T-cell (primary cell): ENCODE results near the gene NFIX. TPM values are rescaled to one million over a fixed set of nuclear protein-coding genes. Genes with fewer than 3 reads are reported as not detected.

Source experiments
- ATAC-seq, 4 experiments: fragments of 200-7000 bp in 3 of 4; fragments of 150-1000 bp in 1 of 4; cut with Tn5 transposase; replicated peaks in 1 of 4; 1 replicate in 3 of 4; 2 replicates in 1 of 4; pipeline ENCODE4 v1.10.0; 2021; ENCODE audit warnings: moderate library complexity in 3 of 4, mild to moderate bottlenecking in 2 of 4, moderate number of reproducible peaks in 1 of 4
- CTCF ChIA-PET, 2 donors: fragments of 300-600 bp; sonication (Branson Sonifier 250); formaldehyde crosslinking; loops; one replicate each; lab custom pipeline; 2022; ENCODE audit warnings: antibody characterized with exemption in 2 of 2; lab: Charles Lee
- POLR2A ChIA-PET, 2 donors: fragments of 300-600 bp; sonication (Branson Sonifier 250); formaldehyde crosslinking; loops; one replicate each; lab custom pipeline; 2022; ENCODE audit warnings: antibody characterized with exemption in 2 of 2; lab: Charles Lee
- DNase-seq, 35 experiments: peaks; one replicate each; pipeline versions ENCODE4 v3.0.0 to v3.0.0-alpha.2; 2013 to 2023
- H3K27ac ChIP-seq: one replicate; pipeline ENCODE4 v1.5.1; 2013; ENCODE audit warnings: low read length
- H3K27me3 ChIP-seq, 2 experiments: replicated peaks in 1 of 2; 1 replicate in 1 of 2; 2 replicates in 1 of 2; pipeline versions ENCODE4 v1.6.1 to v1.7.0; 2013; ENCODE audit warnings: low read length in 1 of 2, mixed read lengths in 1 of 2; ENCODE audit not compliant: control insufficient read depth in 2 of 2, insufficient read depth in 2 of 2; ENCODE audit errors: extremely low read depth in 1 of 2
- H3K36me3 ChIP-seq, 2 donors: 1 replicate in 1 of 2; 2 replicates in 1 of 2; pipeline versions ENCODE4 v1.6.1 to v1.7.0; 2013; ENCODE audit warnings: low read length in 1 of 2; ENCODE audit not compliant: control insufficient read depth in 2 of 2, insufficient read depth in 1 of 2; ENCODE audit errors: extremely low read depth in 1 of 2
- H3K4me1 ChIP-seq, 2 experiments: 1 replicate in 1 of 2; 2 replicates in 1 of 2; pipeline versions ENCODE4 v1.6.1 to v1.7.0; 2013; ENCODE audit warnings: low read length in 2 of 2, mixed read lengths in 1 of 2; ENCODE audit not compliant: insufficient read depth in 2 of 2, control insufficient read depth in 1 of 2; ENCODE audit errors: extremely low read depth in 1 of 2
- H3K4me3 ChIP-seq, 2 donors: 1 replicate in 1 of 2; 2 replicates in 1 of 2; pipeline versions ENCODE4 v1.5.1 to v1.7.0; 2013; ENCODE audit warnings: mild to moderate bottlenecking in 2 of 2, low read length in 1 of 2, moderate library complexity in 1 of 2; ENCODE audit not compliant: control insufficient read depth in 1 of 2; ENCODE audit errors: extremely low read depth in 1 of 2
- H3K9me3 ChIP-seq: 2 replicates; pipeline ENCODE4 v1.7.0; 2013
- H3K27ac Mint-ChIP-seq, 2 donors: one replicate each; pipeline ENCODE4 v1.8.0; 2020 to 2021; ENCODE audit warnings: mild to moderate bottlenecking in 2 of 2, mixed read lengths in 2 of 2
- H3K27me3 Mint-ChIP-seq, 2 donors: one replicate each; pipeline ENCODE4 v1.8.0; 2021 to 2022; ENCODE audit warnings: mixed read lengths in 2 of 2
- H3K36me3 Mint-ChIP-seq: one replicate; pipeline ENCODE4 v1.8.0; 2021; ENCODE audit warnings: mixed read lengths
- H3K4me1 Mint-ChIP-seq, 3 donors: one replicate each; pipeline ENCODE4 v1.8.0; 2020 to 2022; ENCODE audit warnings: mixed read lengths in 3 of 3, mild to moderate bottlenecking in 1 of 3
- H3K4me3 Mint-ChIP-seq, 3 donors: one replicate each; pipeline ENCODE4 v1.8.0; 2020 to 2022; ENCODE audit warnings: mild to moderate bottlenecking in 3 of 3, mixed read lengths in 3 of 3, moderate library complexity in 3 of 3
- H3K9me3 Mint-ChIP-seq, 3 donors: one replicate each; pipeline ENCODE4 v1.8.0; 2020 to 2022; ENCODE audit warnings: mixed read lengths in 3 of 3
- WGBS: methylation state at CpG from one replicate; pipeline ENCODE4 v1.1.5; 2013; ENCODE audit warnings: missing lambda C conversion rate; ENCODE audit not compliant: insufficient coverage; 5-methylcytosine and 5-hydroxymethylcytosine counted together
- total RNA-seq, 35 experiments: library from RNA in 6 of 35; stranded (reverse) in 6 of 35; fragments of 120-200 nt in 1 of 35; gene quantifications; one replicate each; pipeline versions ENCODE4 v1.2.1 to v1.2.4 and lab custom pipeline; 2013 to 2026

The NFIX gene
- total RNA-seq, 5 donors from 2014 or later (not counting 1 experiment from before 2014, with no cell fraction given) = 3.9 to 6.6 (median 6.3) TPM

GRCh38 chr19:13104848-13105711, 109.8 kb downstream of the NFIX start:
- Mint-ChIP-seq H3K4me1 (peaks cover 24 to 37% (median 29%) of the 10 kb centered on the region in 3 donors), H3K27ac (peak overlapping the region; percentile 92 to 94), H3K36me3 (peaks cover 5% of the 10 kb centered on the region), H3K9me3 (no peaks in the 10 kb centered on the region), H3K27me3 (no peaks in the 10 kb centered on the region), H3K4me3 (peak overlapping the region; percentile 89 to 92 (median 89))
- CTCF ChIA-PET = interaction anchor here (0.6 to 1.8 kb wide), 3 partner anchors 13 to 214 kb away, joined by 3 to 6 read pairs (median 5); partner anchors contain the start of genes GCDH (in 1 of the 2) and NACC1 (in 1 of the 2)
- H3K27me3 ChIP-seq = no peaks in the 10 kb centered on the region
- peak overlapping the region; percentile 77 for H3K27ac ChIP-seq
- POLR2A ChIA-PET = no interaction called here
- peak in 7 of 35 experiments; percentile 29 to 50 (median 42) for DNase-seq
- ATAC-seq = peak; percentile 43 to 57 (median 46)
- H3K4me3 ChIP-seq = peak overlapping the region; percentile 44 to 75
- 39% methylated on average over 7 of the region's 29 CpGs for WGBS
- peaks cover 13 to 56% of the 10 kb centered on the region in 2 experiments for H3K4me1 ChIP-seq
- peaks cover 9 to 13% of the 10 kb centered on the region in 2 donors for H3K36me3 ChIP-seq
- H3K9me3 ChIP-seq = no peaks in the 10 kb centered on the region

GRCh38 chr19:13109361-13110098, 114.3 kb downstream of the NFIX start:
- Mint-ChIP-seq H3K27ac (peak overlapping the region in 1 of 2 donors; percentile 36), H3K4me3 (no peak overlapping the region), H3K9me3 (no peaks in the 10 kb centered on the region), H3K4me1 (peaks cover 3 to 9% (median 3%) of the 10 kb centered on the region in 3 donors), H3K36me3 (peaks cover 9% of the 10 kb centered on the region), H3K27me3 (no peaks in the 10 kb centered on the region)
- ATAC-seq = no peak
- H3K27me3 ChIP-seq = no peaks in the 10 kb centered on the region
- WGBS = 95% methylated on average over 24 of the region's 30 CpGs
- peaks cover 0 to 12% of the 10 kb centered on the region in 2 experiments for H3K4me1 ChIP-seq
- POLR2A ChIA-PET = interaction anchor here in 1 of 2 donors (0.6 kb wide), 1 partner anchor 413 kb away, joined by 8 read pairs; the partner anchor contains the start of gene FBXW9
- DNase-seq = no peak
- no peak overlapping the region for H3K4me3 ChIP-seq
- H3K36me3 ChIP-seq = peaks cover 9 to 30% of the 10 kb centered on the region in 2 donors
- H3K27ac ChIP-seq = no peak overlapping the region
- H3K9me3 ChIP-seq = no peaks in the 10 kb centered on the region
- CTCF ChIA-PET = no interaction called here

GRCh38 chr19:13110099-13110610, 114.9 kb downstream of the NFIX start:
- ChIA-PET CTCF (no interaction called here), POLR2A (no interaction called here)
- peaks cover 0 to 9% of the 10 kb centered on the region in 2 experiments for H3K4me1 ChIP-seq
- Mint-ChIP-seq H3K36me3 (peaks cover 9% of the 10 kb centered on the region), H3K27me3 (no peaks in the 10 kb centered on the region), H3K9me3 (no peaks in the 10 kb centered on the region), H3K4me1 (peaks cover 0 to 8% (median 4%) of the 10 kb centered on the region in 3 donors), H3K4me3 (no peak overlapping the region), H3K27ac (no peak overlapping the region)
- ATAC-seq (no peak), DNase-seq (no peak)
- H3K27ac ChIP-seq = no peak overlapping the region
- no peaks in the 10 kb centered on the region for H3K9me3 ChIP-seq
- no peak overlapping the region for H3K4me3 ChIP-seq
- H3K36me3 ChIP-seq = peaks cover 9 to 35% of the 10 kb centered on the region in 2 donors
- 92% methylated on average over 2 of the region's 15 CpGs for WGBS
- no peaks in the 10 kb centered on the region for H3K27me3 ChIP-seq

- Histone ChIP-seq H3K4me3 (no peak overlapping the region), H3K36me3 (peaks cover 7 to 38% of the 10 kb centered on the region in 2 donors), H3K27me3 (no peaks in the 10 kb centered on the region), H3K27ac (no peak overlapping the region), H3K4me1 (peaks cover 7 to 25% of the 10 kb centered on the region in 2 experiments), H3K9me3 (no peaks in the 10 kb centered on the region)
- ATAC-seq (no peak), DNase-seq (no peak)
- Mint-ChIP-seq H3K27me3 (no peaks in the 10 kb centered on the region), H3K4me3 (no peak overlapping the region), H3K4me1 (peaks cover 18 to 22% (median 19%) of the 10 kb centered on the region in 3 donors), H3K27ac (no peak overlapping the region), H3K36me3 (peaks cover 6% of the 10 kb centered on the region), H3K9me3 (no peaks in the 10 kb centered on the region)
- WGBS = 96% methylated on average over 9 of the region's 10 CpGs
- ChIA-PET POLR2A (no interaction called here), CTCF (no interaction called here)
These were observed 117.3 kb downstream of the NFIX start for GRCh38 chr19:13112555-13112954.

GRCh38 chr19:13115936-13116281, 120.6 kb downstream of the NFIX start:
- 3% methylated on average over 18 of the region's 18 CpGs for WGBS
- peak overlapping the region; percentile 59 for H3K27ac ChIP-seq
- peaks cover 4% of the 10 kb centered on the region for H3K36me3 Mint-ChIP-seq
- peaks cover 41 to 42% (median 41%) of the 10 kb centered on the region in 3 donors for H3K4me1 Mint-ChIP-seq
- ATAC-seq (no peak), DNase-seq (no peak)
- no peaks in the 10 kb centered on the region for H3K27me3 ChIP-seq
- H3K4me1 ChIP-seq = peaks cover 16 to 51% of the 10 kb centered on the region in 2 experiments
- peak overlapping the region; percentile 94 to 97 for H3K27ac Mint-ChIP-seq
- H3K4me3 ChIP-seq = peak overlapping the region; percentile 83 to 92
- no peaks in the 10 kb centered on the region for H3K9me3 ChIP-seq
- ChIA-PET POLR2A (no interaction called here), CTCF (no interaction called here)
- H3K27me3 Mint-ChIP-seq = no peaks in the 10 kb centered on the region
- H3K4me3 Mint-ChIP-seq = peak overlapping the region; percentile 87 to 97 (median 91)
- peaks cover 3 to 24% of the 10 kb centered on the region in 2 donors for H3K36me3 ChIP-seq
- no peaks in the 10 kb centered on the region for H3K9me3 Mint-ChIP-seq
